HG02571 (cell line): ENCODE measurements around the gene GAPT.
"Not testable (repeated sequence)": the region's sequence is repeated elsewhere in the genome, so short reads cannot be mapped to it uniquely, and the experiment has no call there.

Experiments used
- ATAC-seq: cut with Tn5 transposase; IDR thresholded peaks from one replicate; pipeline ENCODE4 v1.9.1; 2021; ENCODE audit warnings: mild to moderate bottlenecking, moderate library complexity; ENCODE audit not compliant: unreplicated experiment

Gene GAPT

DNA sequence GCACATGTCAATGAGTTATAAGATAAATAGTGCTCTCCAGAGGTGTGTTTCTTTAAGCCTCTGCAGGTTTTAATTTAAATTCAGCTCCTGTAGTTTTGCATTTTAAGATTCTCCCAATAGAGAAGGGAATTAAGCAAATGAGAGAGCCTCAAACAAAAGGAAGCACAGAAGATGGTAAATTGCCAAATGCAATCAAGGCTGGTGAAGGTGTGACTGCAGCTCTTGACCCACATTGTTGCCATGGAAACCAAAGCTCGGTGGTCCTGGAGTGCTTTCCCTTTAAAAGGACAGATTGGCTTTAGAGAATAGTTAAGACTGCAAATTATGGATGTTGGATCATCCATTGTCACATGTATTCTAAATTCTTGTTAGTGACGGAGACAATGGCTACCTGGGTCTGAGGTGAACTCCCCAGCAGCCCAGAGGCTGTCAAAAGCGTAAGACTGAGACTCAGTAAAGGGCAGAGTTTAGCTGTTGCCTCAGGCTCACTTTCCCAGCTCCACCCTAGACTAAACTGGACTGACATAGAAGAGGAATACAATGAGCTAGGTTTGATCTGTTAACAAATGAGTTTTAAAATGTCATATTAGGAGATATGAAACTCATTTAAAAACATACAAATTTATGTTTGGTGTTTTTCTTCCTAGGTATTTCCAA is 12.3 kb downstream of the GAPT start:
- ATAC-seq = no peak

DNA sequence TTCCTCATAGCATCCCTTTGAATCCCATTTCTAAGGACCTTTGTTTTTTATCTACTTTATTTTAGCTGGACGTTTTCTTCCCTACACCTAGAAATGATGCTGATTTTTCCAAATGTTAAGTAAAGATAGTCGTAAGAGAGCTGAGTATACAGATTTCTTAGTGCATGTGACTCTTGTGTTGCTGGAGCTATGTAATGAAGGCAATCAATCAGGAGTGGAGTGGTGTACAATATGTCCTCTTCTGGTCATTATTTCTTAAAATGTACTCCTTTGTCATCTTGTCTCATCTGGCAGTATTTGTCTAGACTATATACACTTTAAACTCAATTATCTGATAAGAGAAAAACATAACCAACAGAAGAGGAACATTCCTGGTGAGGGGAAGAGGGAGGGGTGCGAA is 13.5 kb downstream of the GAPT start:
- no peak for ATAC-seq

DNA sequence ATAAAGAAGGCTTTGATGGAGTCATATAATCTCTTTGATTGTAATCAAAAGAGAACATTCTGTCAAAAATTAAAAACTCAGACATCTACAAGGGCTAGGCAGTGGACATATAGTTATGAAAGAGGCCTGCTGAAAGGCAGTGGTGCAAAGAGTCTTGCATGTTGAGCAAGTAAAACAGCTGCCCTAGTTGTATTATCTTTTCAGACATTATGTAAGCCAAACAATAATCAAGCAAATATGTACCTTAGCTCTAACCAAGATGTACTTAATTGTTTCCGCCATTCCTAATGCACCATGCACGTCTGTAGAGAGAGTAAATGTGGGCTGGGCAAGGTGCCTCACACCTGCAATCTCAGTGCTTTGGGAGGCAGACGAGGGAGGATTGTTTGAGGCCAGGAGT is 14.3 kb downstream of the GAPT start:
- ATAC-seq = no peak

DNA sequence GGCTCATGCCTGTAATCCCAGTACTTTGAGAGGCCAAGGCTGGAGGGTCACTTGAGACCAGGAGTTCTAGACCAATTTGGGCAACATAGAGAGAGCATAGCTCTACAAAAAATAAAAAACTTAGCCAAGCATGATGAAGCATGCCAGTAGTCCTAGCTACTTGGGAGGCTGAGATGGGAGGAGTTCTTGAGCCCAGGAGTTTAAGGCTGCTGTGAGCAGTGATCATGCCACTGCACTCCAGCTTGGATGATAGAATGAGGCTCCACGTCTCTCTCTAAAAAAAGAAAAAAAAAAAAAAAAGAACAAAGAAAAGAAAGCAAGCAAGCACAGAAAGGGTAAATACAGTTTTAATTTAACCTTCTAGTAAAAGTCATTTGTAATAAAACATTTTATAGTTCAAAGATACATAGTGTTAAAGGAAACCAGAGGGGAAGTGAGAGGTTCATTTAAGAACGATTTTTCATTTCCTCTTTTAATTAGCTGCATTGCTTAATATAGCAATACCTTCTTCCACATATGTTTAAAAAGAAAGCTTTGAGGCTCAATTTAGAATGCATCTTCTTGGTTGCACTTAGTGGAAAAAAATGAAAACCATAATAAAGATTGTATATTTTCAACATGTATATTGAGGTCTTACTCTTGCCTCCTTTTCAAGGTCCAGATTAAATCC is 14.9 kb downstream of the GAPT start:
- ATAC-seq = no peak

DNA sequence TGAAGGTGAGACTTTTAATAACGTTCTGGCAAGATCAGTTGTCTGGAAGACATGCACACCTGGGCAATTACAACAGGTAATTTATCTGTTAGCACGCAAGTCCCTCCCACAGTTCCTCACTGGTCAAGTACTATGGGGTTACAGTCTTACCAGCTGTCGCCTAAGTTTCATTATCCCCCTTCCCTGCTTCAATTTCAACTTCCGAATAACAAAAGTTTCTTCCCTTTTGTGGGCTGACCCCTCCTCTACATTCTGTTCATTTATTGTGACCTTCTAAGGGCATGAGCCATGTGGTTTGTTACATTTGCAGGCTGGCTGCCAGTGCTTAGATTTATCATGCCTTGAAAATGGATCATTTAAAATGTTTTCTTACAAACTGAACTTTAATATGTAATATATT is 16.5 kb downstream of the GAPT start:
- ATAC-seq = no peak

DNA sequence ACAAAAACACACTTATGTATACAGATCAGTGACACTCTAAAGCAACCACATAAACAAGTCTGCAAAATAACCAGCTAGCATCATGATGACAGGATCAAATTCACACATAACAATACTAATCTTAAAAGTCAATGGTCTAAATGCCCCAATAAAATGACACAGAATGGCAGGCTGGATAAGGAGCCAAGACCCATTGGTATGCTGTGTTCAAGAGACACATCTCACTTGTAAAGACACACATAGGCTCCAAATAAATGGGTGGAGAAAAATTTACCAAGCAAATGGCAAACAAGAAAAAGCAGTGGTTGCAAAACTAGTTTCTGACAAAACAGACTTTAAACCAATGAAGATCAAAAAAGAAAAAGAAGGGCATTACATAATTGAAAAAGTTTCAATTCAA is 26.0 kb downstream of the GAPT start:
- ATAC-seq = no peak

DNA sequence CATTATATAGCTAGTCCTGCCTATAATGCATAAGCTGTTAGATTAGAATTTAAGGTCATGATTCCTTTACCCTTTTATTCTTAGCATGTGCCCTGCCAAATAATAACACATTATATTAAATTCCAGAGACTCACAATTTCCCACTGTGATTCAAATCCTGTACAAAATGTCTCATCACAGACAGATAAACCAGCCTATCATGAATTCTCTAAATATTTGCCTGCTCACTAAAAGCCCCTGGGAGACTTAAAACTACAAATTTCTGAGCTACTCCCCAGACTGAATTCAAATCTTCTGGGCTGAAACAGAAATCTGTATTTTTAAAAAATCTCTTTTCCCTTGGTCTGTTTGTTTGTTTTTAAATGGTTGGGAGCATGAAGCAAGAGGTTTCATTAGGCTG is 32.7 kb downstream of the GAPT start:
- no peak for ATAC-seq

DNA sequence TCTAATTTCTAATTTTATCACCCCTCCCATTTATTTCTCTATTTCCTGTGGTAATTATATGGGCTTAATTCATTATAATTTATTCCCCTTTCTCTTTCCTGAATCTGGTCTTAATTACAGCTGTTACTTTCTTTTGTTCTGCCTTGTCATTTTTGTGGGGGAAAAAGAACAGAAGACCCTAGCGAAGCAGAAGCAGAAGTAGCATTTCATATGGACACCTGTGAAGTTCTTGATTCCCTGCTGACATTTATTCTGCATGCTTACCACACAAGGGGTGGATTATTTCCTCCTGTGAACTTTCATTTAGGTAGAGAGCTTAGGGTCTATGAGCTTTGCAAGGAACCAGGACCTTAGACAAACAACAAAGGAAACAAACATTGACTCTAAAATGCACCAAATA is 33.3 kb downstream of the GAPT start:
- ATAC-seq = no peak

DNA sequence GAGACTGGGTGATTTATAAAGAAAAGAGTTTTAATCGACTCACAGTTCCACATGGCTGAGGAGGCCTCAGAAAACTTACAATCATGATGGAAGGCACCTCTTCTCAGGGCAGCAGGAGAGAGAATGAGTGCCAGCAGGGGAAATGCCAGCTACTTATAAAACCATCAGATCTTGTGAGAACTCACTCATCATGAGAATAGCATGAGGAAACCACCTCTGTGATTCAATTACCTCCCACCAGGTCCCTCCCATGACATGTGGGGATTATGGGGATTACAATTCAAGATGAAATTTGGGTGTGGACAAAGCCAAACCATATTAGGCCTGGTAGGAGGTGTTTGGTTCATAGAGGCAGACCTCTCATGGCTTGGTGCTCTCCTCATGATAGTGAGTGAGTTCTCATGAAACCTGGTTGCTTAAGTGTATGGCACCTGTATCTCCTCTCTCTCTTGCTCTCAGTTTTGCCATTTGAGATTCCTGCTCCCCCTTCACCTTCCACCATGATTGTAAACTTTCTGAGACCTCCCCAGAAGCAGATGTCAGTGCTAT is 39.8 kb downstream of the GAPT start:
- no peak for ATAC-seq

DNA sequence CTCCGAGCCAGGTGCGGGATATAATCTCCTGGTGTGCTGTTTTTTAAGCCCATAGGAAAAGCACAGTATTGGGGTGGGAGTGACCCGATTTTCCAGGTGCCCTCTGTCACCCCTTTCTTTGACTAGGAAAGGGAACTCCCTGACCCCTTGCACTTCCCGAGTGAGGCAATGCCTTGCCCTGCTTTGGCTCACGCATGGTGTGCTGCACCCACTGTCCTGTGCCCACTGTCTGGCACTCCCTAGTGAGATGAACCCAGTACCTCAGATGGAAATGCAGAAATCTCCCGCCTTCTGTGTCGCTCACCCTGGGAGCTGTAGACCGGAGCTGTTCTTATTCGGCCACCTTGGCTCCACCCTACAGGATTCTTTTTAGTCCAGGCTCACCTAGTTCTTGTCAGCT is 50.7 kb downstream of the GAPT start:
- ATAC-seq = not testable (repeated sequence)

DNA sequence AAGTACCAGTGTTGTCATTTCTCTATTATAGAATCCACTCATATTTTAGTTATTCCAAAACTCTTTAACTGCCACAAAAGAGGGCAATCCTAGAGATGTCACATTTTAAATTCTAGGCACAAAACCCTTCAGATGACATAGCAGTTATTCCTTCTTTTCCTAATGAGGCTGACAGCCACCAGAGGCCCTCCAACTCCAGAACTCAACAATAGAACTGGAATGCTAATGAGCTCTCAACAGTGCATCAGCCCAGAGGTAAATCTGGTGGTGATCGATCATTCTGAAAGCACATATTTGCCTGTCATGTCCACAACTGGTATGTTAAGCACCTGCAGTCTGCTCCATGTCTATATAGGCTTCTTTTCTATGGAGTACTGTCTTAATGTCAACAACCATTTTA is 51.5 kb downstream of the GAPT start:
- ATAC-seq = no peak

DNA sequence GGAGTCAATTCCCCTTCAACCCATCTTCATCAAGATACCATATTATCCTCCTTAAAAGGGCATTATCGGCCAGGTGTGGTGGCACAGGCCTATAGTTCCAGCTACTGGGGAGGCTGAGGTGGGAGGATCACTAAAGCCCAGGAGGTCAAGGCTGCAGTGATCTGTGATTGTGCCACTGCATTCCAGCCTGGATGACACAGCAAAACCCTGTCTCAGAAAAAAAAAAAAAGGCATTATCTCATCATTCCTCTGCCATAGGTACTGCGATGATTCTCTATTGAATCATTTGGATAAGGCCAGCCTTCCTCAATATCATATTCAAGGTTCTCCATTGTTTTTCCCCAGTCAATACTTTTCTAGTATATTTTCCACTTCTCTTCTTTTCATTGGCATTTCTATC is 52.5 kb downstream of the GAPT start:
- ATAC-seq = no peak

DNA sequence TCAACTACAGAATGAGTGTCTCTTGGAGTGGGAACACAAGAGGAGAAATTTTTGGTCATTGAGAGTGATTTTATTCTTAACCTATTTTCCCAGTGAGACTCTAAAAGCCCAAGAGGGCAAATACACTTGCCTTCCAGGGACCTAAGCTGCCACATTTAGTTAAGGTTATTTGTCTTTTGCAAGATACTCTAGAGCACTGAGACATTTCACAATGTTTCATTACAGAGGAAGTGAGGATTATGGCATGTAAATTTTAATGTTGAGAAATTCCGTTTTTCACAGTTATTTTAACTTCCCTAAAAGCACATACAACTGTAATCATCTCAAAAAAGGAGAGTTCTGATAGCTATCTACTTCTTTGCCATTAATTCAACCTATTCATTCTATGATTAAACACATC is 53.0 kb downstream of the GAPT start:
- no peak for ATAC-seq

DNA sequence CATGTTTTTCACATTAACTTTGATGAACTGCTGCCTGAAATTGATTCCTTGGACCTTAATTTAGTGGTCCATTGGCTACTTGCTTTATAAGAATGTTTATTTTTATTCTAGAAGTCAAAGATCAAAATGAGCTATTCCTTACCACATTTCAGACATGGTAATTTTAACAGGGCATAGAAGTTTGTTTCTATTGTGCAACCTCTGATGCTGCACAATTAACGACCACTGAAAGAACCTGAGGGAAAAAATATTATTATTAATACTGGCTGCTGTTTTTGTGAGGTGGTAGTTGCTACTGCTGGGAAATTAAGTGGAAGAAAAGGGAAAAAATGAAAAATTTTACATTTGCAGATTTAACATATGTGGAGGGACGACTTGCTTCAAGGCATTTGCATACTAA is 53.7 kb downstream of the GAPT start:
- ATAC-seq = no peak

DNA sequence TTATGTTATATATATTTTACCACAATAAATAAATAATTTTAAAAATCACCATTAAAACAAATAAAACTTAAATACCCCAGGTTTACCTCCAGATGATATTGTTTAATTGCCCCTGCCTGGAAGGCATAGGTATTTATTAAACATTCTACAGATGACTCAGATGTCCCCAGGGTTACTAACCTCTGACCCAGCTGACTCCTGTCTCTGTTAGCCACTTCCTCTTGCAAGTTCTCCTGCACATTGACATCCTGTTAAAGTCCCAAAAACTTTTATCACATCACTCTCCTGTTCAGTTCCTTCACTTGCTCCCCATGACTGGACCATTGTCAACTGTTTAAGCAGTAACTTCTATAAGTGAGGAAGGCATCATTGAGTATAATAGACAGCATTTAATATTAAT is 54.7 kb downstream of the GAPT start:
- peak; percentile 48 for ATAC-seq
